ENCODE results near the gene MAMDC2.
A peak's percentile ranks its signal among the peaks of the same experiment; 100 is the strongest.

Gene MAMDC2

GRCh38 chr9:70043285-70043684 lies 363 bp upstream of the MAMDC2 start:
- POLR2A ChIA-PET (ENCODE audit: low non-redundant PET), result no interaction called here

GRCh38 chr9:70044490-70045307 lies 1.1 kb downstream of the MAMDC2 start:
- CTCF ChIA-PET, result interaction anchor here (0.5 to 0.6 kb wide), 2 partner anchors 27 to 137 kb away, joined by 3 to 4 read pairs; no protein-coding TSS in a partner anchor

More at GRCh38 chr9:70043285-70043684, 363 bp upstream of the MAMDC2 start:
- TF ChIP-seq CTCF (conservative IDR thresholded peaks at IDR 0.05; ENCODE audit: low read depth), result no peak
- DNase-seq (ENCODE audit: low spot score), result no peak
- CTCF ChIA-PET, result no interaction called here
- H3K27ac ChIP-seq, result no peak overlapping the region

GRCh38 chr9:70045452-70045851 lies 1.8 kb downstream of the MAMDC2 start:
- DNase-seq (ENCODE audit: low spot score), result no peak
- no peak for TF ChIP-seq CTCF (conservative IDR thresholded peaks at IDR 0.05; ENCODE audit: low read depth)
- ChIA-PET POLR2A (ENCODE audit: low non-redundant PET) (no interaction called here), CTCF (no interaction called here)
- H3K27ac ChIP-seq, result peak overlapping the region; percentile 90

More at GRCh38 chr9:70044490-70045307, 1.1 kb downstream of the MAMDC2 start:
- H3K27ac ChIP-seq, result peak overlapping the region; percentile 53
- no peak for TF ChIP-seq CTCF (conservative IDR thresholded peaks at IDR 0.05; ENCODE audit: low read depth)
- POLR2A ChIA-PET (ENCODE audit: low non-redundant PET), result no interaction called here
- peak; percentile 54 for DNase-seq (ENCODE audit: low spot score)

- CTCF ChIA-PET, result interaction anchor here (0.6 to 0.7 kb wide), 2 partner anchors 38 to 90 kb away, joined by 3 to 4 read pairs; no protein-coding TSS in a partner anchor
- H3K27ac ChIP-seq, result peak overlapping the region; percentile 90
- DNase-seq (ENCODE audit: low spot score), result peak; percentile 85
- no peak for TF ChIP-seq CTCF (conservative IDR thresholded peaks at IDR 0.05; ENCODE audit: low read depth)
- POLR2A ChIA-PET (ENCODE audit: low non-redundant PET), result no interaction called here
Observed at GRCh38 chr9:70046274-70047070, 2.8 kb downstream of the MAMDC2 start.

GRCh38 chr9:70049236-70049635 lies 5.6 kb downstream of the MAMDC2 start:
- peak overlapping the region; percentile 64 for H3K27ac ChIP-seq
- CTCF ChIA-PET, result interaction anchor here (1.4 kb wide), 1 partner anchor 64 kb away, joined by 3 read pairs; no protein-coding TSS in a partner anchor
- POLR2A ChIA-PET (ENCODE audit: low non-redundant PET), result no interaction called here
- peak; percentile 47 for DNase-seq (ENCODE audit: low spot score)
- TF ChIP-seq CTCF (conservative IDR thresholded peaks at IDR 0.05; ENCODE audit: low read depth), result no peak

GRCh38 chr9:70049672-70050271 lies 6.1 kb downstream of the MAMDC2 start:
- ChIA-PET CTCF (interaction anchor here (1.4 kb wide), 1 partner anchor 64 kb away, joined by 3 read pairs; no protein-coding TSS in a partner anchor), POLR2A (ENCODE audit: low non-redundant PET) (no interaction called here)

More at GRCh38 chr9:70049672-70050271, 6.1 kb downstream of the MAMDC2 start:
- peak overlapping the region; percentile 64 for H3K27ac ChIP-seq
- no peak for TF ChIP-seq CTCF (conservative IDR thresholded peaks at IDR 0.05; ENCODE audit: low read depth)
- no peak for DNase-seq (ENCODE audit: low spot score)
